K562 (cell line): ENCODE data around the gene CORO2A. TPM values are rescaled to one million over a fixed set of nuclear protein-coding genes. Genes with fewer than 3 reads are reported as not detected.
A peak's percentile ranks its signal among the peaks of the same experiment; 100 is the strongest.

Experiments
- ADNP ChIP-seq: fragments of 200-800 bp; sonication (Bioruptor generic); IDR thresholded peaks from 2 replicates; pipeline ENCODE4 v1.6.1; 2016; ENCODE audit warnings: missing genetic modification characterization, missing compliant biosample characterization
- ESRRA ChIP-seq: fragments of 450-650 bp; IDR thresholded peaks from 2 replicates; pipeline ENCODE4 v1.6.1; 2014; ENCODE audit warnings: low read depth, mild to moderate bottlenecking, moderate library complexity, borderline replicate concordance
- EWSR1 ChIP-seq: fragments of 450-650 bp; IDR thresholded peaks from 2 replicates; pipeline ENCODE4 v1.6.1; 2018; ENCODE audit warnings: borderline replicate concordance, mild to moderate bottlenecking, low read depth, moderate library complexity; ENCODE audit not compliant: partially characterized antibody
- FOSL1 ChIP-seq: fragments of 200-800 bp; sonication (Bioruptor generic); conservative IDR thresholded peaks from 2 replicates; pipeline ENCODE4 v1.6.1; 2016; ENCODE audit warnings: missing genetic modification characterization, missing compliant biosample characterization
- GATAD2A ChIP-seq: fragments of 450-650 bp; IDR thresholded peaks from 2 replicates; pipeline ENCODE4 v1.6.1; 2017
- HDAC2 ChIP-seq: fragments of 450-650 bp; IDR thresholded peaks from 2 replicates; pipeline ENCODE4 v1.6.1; 2016; ENCODE audit warnings: mild to moderate bottlenecking
- KDM1A ChIP-seq, 2 experiments: fragments of 450-650 bp; IDR thresholded peaks; 2 replicates each; pipeline ENCODE4 v1.6.1; 2016; ENCODE audit warnings: mild to moderate bottlenecking in 2 of 2
- KLF10 ChIP-seq: fragments of 250-450 bp; sonication (Bioruptor Pico); IDR thresholded peaks from 2 replicates; pipeline ENCODE4 v1.6.1; 2021; ENCODE audit warnings: matching md5 sums
- MYC ChIP-seq, 2 experiments: fragments of 250-450 bp in 1 of 2; sonication (Bioruptor Pico) in 1 of 2; IDR thresholded peaks; 2 replicates each; pipeline versions ENCODE4 v1.5.1 to v1.6.1; 2012 to 2021; ENCODE audit warnings: low read depth in 2 of 2, borderline replicate concordance in 1 of 2, improper control_type of control experiment in 1 of 2, low read length in 1 of 2, mild to moderate bottlenecking in 1 of 2, moderate library complexity in 1 of 2
- NCOR1 ChIP-seq: fragments of 450-650 bp; IDR thresholded peaks from 2 replicates; pipeline ENCODE4 v1.6.1; 2016; ENCODE audit warnings: mild to moderate bottlenecking, moderate library complexity
- NKRF ChIP-seq: fragments of 450-650 bp; IDR thresholded peaks from 2 replicates; pipeline ENCODE4 v1.6.1; 2016; ENCODE audit warnings: borderline replicate concordance
- NR2C1 ChIP-seq, 2 experiments: fragments of 450-650 bp; IDR thresholded peaks; 2 replicates each; pipeline ENCODE4 v1.6.1; 2017; ENCODE audit warnings: mild to moderate bottlenecking in 2 of 2, antibody characterized with exemption in 1 of 2, inconsistent platforms in 1 of 2, missing compliant biosample characterization in 1 of 2, missing genetic modification characterization in 1 of 2
- PHB2 ChIP-seq: fragments of 450-650 bp; IDR thresholded peaks from 2 replicates; pipeline ENCODE4 v1.6.1; 2017; ENCODE audit warnings: low read depth
- RHOXF2B ChIP-seq: fragments of 250-450 bp; sonication (Bioruptor Pico); conservative IDR thresholded peaks from 2 replicates; pipeline ENCODE4 v1.5.1; 2021
- SMAD4 ChIP-seq: fragments of 250-450 bp; sonication (Bioruptor Pico); conservative IDR thresholded peaks from 2 replicates; pipeline ENCODE4 v1.8.0; 2021; ENCODE audit warnings: inconsistent platforms, mild to moderate bottlenecking, moderate library complexity
- ZC3H4 ChIP-seq: sonication (generic); formaldehyde crosslinking; IDR thresholded peaks from 2 replicates; pipeline ENCODE4 v1.9.0; 2021; ENCODE audit warnings: missing genetic modification reagents, borderline replicate concordance
- ZKSCAN1 ChIP-seq: fragments of 150-350 bp; IDR thresholded peaks from 2 replicates; pipeline ENCODE4 v1.6.1; 2016; ENCODE audit warnings: low read depth, low read length
- ZNF316 ChIP-seq: fragments of 450-650 bp; IDR thresholded peaks from 2 replicates; pipeline ENCODE4 v1.6.1; 2016
- ZNF589 ChIP-seq: fragments of 200-800 bp; sonication (Bioruptor generic); IDR thresholded peaks from 2 replicates; pipeline ENCODE4 v1.6.1; 2016; ENCODE audit warnings: low read depth, missing genetic modification characterization, missing compliant biosample characterization
- polyA plus RNA-seq, 8 experiments: library from polyadenylated mRNA; depleted of rRNA in 4 of 8; stranded (reverse) in 5 of 8; unstranded in 3 of 8; fragments of >200 nt; fragmentation: Nextera tagmentation in 2 of 8; fragmentation: Illumina TruSeq in 1 of 8; extraction: Ambion mirVana in 2 of 8; extraction: Trizol in 1 of 8; gene quantifications; 2 replicates each; pipeline versions ENCODE4 v1.2.1 to v1.2.3, GENCODE V29; 2011 to 2014; ENCODE audit warnings: inconsistent platforms in 1 of 8, missing spikeins in 1 of 8
- total RNA-seq, 7 experiments: library from RNA; depleted of rRNA in 6 of 7; stranded (reverse); fragments of >200 nt in 6 of 7; fragmentation: Illumina TruSeq in 2 of 7; extraction: Trizol in 2 of 7; gene quantifications; 2 replicates each; pipeline versions ENCODE4 v1.2.1 to v1.2.3, GENCODE V29; 2011 to 2021; ENCODE audit warnings: low replicate concordance in 1 of 7
- TF ChIP-seq, protein P1 (sequence below), 2 experiments: fragments of 450-650 bp; IDR thresholded peaks; 2 replicates each; pipeline ENCODE4 v1.6.1; 2016; ENCODE audit warnings: mild to moderate bottlenecking in 2 of 2, borderline replicate concordance in 1 of 2, low read depth in 1 of 2, moderate library complexity in 1 of 2

The CORO2A gene
- total and polyA plus RNA-seq, 9 of the 15 experiments (the other 6 are each of a cell fraction or from before 2014, with no cell fraction given) = 9.5 to 26.6 (median 18.0) TPM

DNA sequence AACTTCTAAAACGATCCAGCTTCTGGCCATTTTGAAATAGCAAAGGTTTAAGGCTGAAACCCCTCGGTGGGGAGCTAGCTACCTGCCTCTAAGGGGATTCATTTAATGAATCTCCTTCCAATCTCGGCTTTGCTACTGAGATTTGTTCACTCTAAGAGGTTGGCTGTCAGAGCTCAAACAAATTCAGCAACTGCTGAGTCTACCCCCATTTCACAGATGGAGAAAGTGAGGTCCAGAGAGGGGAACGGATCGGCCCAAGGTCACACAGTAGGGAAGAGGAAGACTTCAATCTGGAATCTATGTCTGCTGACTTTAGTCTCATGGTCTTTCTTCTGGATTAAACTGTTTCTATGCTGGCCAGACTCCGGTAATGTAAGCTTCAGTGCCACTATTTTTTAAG is 3.0 kb downstream of the CORO2A start (continued):
- TF ChIP-seq ZC3H4 (CRISPR knock-in tag) (no peak), HDAC2 (peak; percentile 69), ESRRA (peak; percentile 68), ZNF316 (no peak), NCOR1 (no peak), GATAD2A (no peak), EWSR1 (no peak), ZNF589 (CRISPR knock-in tag) (no peak), KDM1A (IDR thresholded peaks at IDR 0.05) (peak; percentile 78 to 87), NR2C1 (IDR thresholded peaks at IDR 0.05) (no peak), NR2C1 (tag; IDR thresholded peaks at IDR 0.05) (no peak), PHB2 (no peak), ADNP (tag) (peak; percentile 74; the same call in 1 of the 2 replicates), MYC (IDR thresholded peaks at IDR 0.05; ENCODE audit: low read depth, low read length) (no peak), MYC (CRISPR knock-in tag; IDR thresholded peaks at IDR 0.05; ENCODE audit: borderline replicate concordance, low read depth) (no peak), SMAD4 (CRISPR knock-in tag) (0 out of 2 replicates have a peak, but pooled peaks have one; percentile 24), KLF10 (CRISPR knock-in tag) (no peak), FOSL1 (no peak), ZKSCAN1 (no peak), NKRF (no peak), RHOXF2B (CRISPR knock-in tag) (no peak)
- TF ChIP-seq, protein P1, sequence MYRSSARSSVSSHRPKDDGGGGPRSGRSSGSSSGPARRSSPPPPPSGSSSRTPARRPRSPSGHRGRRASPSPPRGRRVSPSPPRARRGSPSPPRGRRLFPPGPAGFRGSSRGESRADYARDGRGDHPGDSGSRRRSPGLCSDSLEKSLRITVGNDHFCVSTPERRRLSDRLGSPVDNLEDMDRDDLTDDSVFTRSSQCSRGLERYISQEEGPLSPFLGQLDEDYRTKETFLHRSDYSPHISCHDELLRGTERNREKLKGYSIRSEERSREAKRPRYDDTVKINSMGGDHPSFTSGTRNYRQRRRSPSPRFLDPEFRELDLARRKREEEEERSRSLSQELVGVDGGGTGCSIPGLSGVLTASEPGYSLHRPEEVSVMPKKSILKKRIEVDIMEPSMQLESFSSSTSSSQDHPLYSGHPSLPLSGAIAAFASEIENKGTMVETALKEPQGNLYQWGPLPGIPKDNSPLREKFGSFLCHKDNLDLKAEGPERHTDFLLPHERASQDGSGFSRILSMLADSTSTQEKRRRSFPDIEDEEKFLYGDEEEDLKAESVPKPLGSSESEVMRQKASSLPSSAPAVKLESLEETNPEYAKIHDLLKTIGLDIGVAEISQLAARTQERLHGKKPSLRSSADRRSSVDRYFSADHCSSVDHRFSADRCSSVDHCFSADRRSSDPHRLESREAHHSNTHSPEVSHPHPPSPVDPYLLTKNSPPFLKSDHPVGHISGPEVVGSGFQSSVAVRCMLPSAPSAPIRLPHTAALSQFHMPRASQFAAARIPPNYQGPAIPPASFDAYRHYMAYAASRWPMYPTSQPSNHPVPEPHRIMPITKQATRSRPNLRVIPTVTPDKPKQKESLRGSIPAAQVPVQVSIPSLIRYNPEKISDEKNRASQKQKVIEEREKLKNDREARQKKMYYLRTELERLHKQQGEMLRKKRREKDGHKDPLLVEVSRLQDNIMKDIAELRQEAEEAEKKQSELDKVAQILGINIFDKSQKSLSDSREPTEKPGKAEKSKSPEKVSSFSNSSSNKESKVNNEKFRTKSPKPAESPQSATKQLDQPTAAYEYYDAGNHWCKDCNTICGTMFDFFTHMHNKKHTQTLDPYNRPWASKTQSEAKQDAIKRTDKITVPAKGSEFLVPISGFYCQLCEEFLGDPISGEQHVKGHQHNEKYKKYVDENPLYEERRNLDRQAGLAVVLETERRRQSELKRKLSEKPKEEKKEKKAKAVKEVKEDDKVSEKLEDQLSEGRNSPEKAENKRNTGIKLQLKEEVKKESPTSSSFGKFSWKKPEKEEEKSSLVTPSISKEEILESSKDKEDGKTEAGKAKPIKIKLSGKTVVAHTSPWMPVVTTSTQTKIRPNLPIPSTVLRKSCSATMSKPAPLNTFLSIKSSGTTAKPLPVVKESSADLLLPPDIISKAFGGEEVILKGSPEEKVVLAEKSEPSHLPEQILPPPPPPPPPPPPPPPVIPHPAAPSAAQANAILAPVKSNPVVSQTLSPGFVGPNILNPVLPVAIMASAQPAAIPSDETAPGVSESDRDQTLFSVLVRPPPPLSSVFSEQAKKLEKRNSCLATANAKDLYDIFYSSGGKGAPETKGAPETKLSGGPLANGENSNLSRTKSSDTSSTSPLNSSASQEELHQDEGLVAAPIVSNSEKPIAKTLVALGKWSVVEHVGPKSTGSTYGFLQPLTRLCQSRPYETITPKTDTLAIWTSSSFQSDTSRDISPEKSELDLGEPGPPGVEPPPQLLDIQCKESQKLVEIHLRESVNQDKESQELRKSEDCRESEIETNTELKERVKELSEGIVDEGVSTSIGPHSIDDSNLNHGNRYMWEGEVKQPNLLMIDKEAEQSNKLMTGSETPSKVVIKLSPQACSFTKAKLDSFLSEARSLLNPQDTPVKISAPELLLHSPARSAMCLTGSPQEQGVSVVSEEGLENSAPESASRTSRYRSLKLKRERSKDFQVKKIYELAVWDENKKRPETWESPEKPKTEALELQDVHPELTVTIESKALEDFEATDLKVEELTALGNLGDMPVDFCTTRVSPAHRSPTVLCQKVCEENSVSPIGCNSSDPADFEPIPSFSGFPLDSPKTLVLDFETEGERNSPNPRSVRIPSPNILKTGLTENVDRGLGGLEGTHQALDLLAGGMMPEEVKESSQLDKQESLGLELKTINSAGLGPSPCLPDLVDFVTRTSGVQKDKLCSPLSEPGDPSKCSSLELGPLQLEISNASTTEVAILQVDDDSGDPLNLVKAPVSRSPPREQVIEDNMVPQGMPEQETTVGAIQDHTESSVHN (IDR thresholded peaks at IDR 0.05; ENCODE audit: borderline replicate concordance in 1 of 2, low read depth in 1 of 2) = no peak
